SIG-M5 treated with dmso at 0.1 percent for 504 hours (cell line): ENCODE data around the gene LRRC46.

Experiments
- DNase-seq: peaks from one replicate; lab custom pipeline; 2025; ENCODE audit not compliant: unreplicated experiment; lab: John Stamatoyannopoulos, UW

The LRRC46 gene

GRCh38 chr17:47831003-47831933, at the start of gene LRRC46, which contains the start of gene MRPL10:
Gene LRRC46 (plus strand): TSS chr17:47831670. CDS start chr17:47831990, 320 bp downstream.
Gene MRPL10 (minus strand): TSS chr17:47831541. CDS start chr17:47831511, 30 bp downstream.
- peak; percentile 97 for DNase-seq

- peak; percentile 26 for DNase-seq
These were observed 45.8 kb upstream of the LRRC46 start for GRCh38 chr17:47785538-47786123.

- peak; percentile 45 for DNase-seq
These were observed 41.6 kb upstream of the LRRC46 start for GRCh38 chr17:47789611-47790561.

GRCh38 chr17:47791025-47791424, 40.4 kb upstream of the LRRC46 start:
- no peak for DNase-seq

- no peak for DNase-seq
These were observed 39.0 kb upstream of the LRRC46 start for GRCh38 chr17:47792457-47792856.

- no peak for DNase-seq
These were observed 38.5 kb upstream of the LRRC46 start for GRCh38 chr17:47792979-47793378.

- DNase-seq: no peak
These were observed 33.7 kb upstream of the LRRC46 start for GRCh38 chr17:47797797-47798196.

- no peak for DNase-seq
These were observed 30.8 kb upstream of the LRRC46 start for GRCh38 chr17:47800686-47801085.

- DNase-seq: no peak
These were observed 30.2 kb upstream of the LRRC46 start for GRCh38 chr17:47801176-47801765.

GRCh38 chr17:47801906-47802305, 29.6 kb upstream of the LRRC46 start:
- DNase-seq: no peak

GRCh38 chr17:47802341-47803022, 29.0 kb upstream of the LRRC46 start:
- peak; percentile 74 for DNase-seq

GRCh38 chr17:47803201-47803600, 28.3 kb upstream of the LRRC46 start:
- DNase-seq: no peak

- DNase-seq: no peak
These were observed 27.7 kb upstream of the LRRC46 start for GRCh38 chr17:47803751-47804150.

- DNase-seq: no peak
These were observed 27.0 kb upstream of the LRRC46 start for GRCh38 chr17:47804461-47804860.

GRCh38 chr17:47806026-47806912, 25.2 kb upstream of the LRRC46 start:
- no peak for DNase-seq

GRCh38 chr17:47806913-47807255, 24.6 kb upstream of the LRRC46 start:
- no peak for DNase-seq

GRCh38 chr17:47807421-47807820, 24.0 kb upstream of the LRRC46 start:
- DNase-seq: no peak

GRCh38 chr17:47808036-47808829, 23.2 kb upstream of the LRRC46 start:
- DNase-seq: no peak
